A673 (cell line): ENCODE results near the gene S100A16. TPM values are rescaled to one million over a fixed set of nuclear protein-coding genes. Genes with fewer than 3 reads are reported as not detected.

ENCODE experiments used
- BruUV-seq: library from RNA; stranded (reverse); fragments of 400-500 nt; replicated peaks from 2 replicates; lab custom pipeline; 2021; lab: Mats Ljungman, UMichigan
- CTCF ChIA-PET: fragments of 300-600 bp; sonication (Branson Sonifier 250); formaldehyde crosslinking; loops from one replicate; lab custom pipeline; 2022; ENCODE audit warnings: antibody characterized with exemption; lab: Charles Lee
- POLR2A ChIA-PET: fragments of 300-600 bp; sonication (Branson Sonifier 250); formaldehyde crosslinking; loops from one replicate; lab custom pipeline; 2022; ENCODE audit warnings: antibody characterized with exemption; ENCODE audit not compliant: low non-redundant PET; lab: Charles Lee
- DNase-seq: peaks from one replicate; pipeline ENCODE4 v3.0.0-alpha.2; 2015; ENCODE audit warnings: low spot score
- H3K27ac ChIP-seq: fragments of 200-600 bp; sonication (generic); 2 replicates; pipeline ENCODE4 v1.5.1; 2016; ENCODE audit warnings: mixed run types, low read depth, mild to moderate bottlenecking, mixed read lengths, antibody characterized with exemption, low read length; ENCODE audit not compliant: poor library complexity, severe bottlenecking
- H3K27me3 ChIP-seq: fragments of 200-600 bp; sonication (generic); replicated peaks from 2 replicates; pipeline ENCODE4 v1.6.1; 2017; ENCODE audit warnings: mixed run types, low read depth, mild to moderate bottlenecking, mixed read lengths, antibody characterized with exemption, low read length; ENCODE audit not compliant: insufficient read depth, poor library complexity
- H3K36me3 ChIP-seq: fragments of 200-600 bp; sonication (generic); 2 replicates; pipeline ENCODE4 v1.6.1; 2016; ENCODE audit warnings: mixed run types, mild to moderate bottlenecking, mixed read lengths, antibody characterized with exemption, low read length; ENCODE audit not compliant: insufficient read depth, poor library complexity, severe bottlenecking
- H3K4me1 ChIP-seq: fragments of 200-600 bp; sonication (generic); 2 replicates; pipeline ENCODE4 v1.6.1; 2017; ENCODE audit warnings: mixed run types, mild to moderate bottlenecking, mixed read lengths, antibody characterized with exemption, low read length; ENCODE audit not compliant: insufficient read depth, poor library complexity, severe bottlenecking
- H3K4me3 ChIP-seq: fragments of 200-600 bp; sonication (generic); 2 replicates; pipeline ENCODE4 v1.5.1; 2016; ENCODE audit warnings: low read depth, mixed run types, mild to moderate bottlenecking, mixed read lengths, low read length; ENCODE audit not compliant: poor library complexity, severe bottlenecking
- H3K9me3 ChIP-seq: fragments of 200-600 bp; sonication (generic); 2 replicates; pipeline ENCODE4 v1.6.1; 2016; ENCODE audit warnings: mixed run types, low read depth, mild to moderate bottlenecking, mixed read lengths, antibody characterized with exemption, low read length; ENCODE audit not compliant: poor library complexity, severe bottlenecking
- EZH2 ChIP-seq: fragments of 200-600 bp; sonication (generic); IDR thresholded peaks from 2 replicates; pipeline ENCODE4 v1.6.1; 2017; ENCODE audit warnings: borderline replicate concordance, low read depth, mild to moderate bottlenecking, mixed read lengths, antibody characterized with exemption, low read length; ENCODE audit not compliant: poor library complexity, severe bottlenecking
- intact Hi-C: fragments of 100-400 bp; cut with micrococcal nuclease; formaldehyde crosslinking; loops from one replicate; pipeline ENCODE4 v1.10.0; 2022; ENCODE audit not compliant: unreplicated experiment
- total RNA-seq: library from RNA; stranded (reverse); gene quantifications from 2 replicates; pipeline ENCODE4 v1.2.3, GENCODE V29; 2021
- TF ChIP-seq, protein P1 (sequence below): fragments of 300-800, 200-600 bp; sonication (generic); conservative IDR thresholded peaks from 2 replicates; pipeline ENCODE4 v1.5.1; 2017; ENCODE audit warnings: low read depth, mild to moderate bottlenecking, antibody characterized with exemption, low read length, moderate library complexity, mixed read lengths

Gene S100A16
- total RNA-seq, 1 experiment from 2014 or later, result 0.43 TPM

DNA sequence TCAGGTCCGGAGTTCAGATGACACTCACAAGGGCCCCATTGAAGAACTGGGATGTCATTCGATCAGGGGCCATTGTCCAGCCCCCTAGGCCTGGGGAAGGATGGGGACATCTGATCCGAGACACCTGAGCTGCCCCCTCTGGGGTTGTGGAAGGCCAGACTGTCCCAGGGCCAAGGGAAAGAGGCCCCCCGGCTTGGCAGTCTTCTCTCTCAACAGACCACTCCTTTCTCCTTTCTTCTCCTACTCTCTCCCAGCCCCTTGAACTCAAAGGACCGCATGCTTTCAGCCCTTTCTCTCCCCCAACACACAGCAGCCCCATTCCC, 16.4 kb upstream of the S100A16 start:
- Histone ChIP-seq H3K4me3 (no peak overlapping the region), H3K4me1 (peaks cover 23% of the 10 kb centered on the region), H3K9me3 (no peaks in the 10 kb centered on the region), H3K36me3 (no peaks in the 10 kb centered on the region), H3K27me3 (no peaks in the 10 kb centered on the region), H3K27ac (no peak overlapping the region)
- TF ChIP-seq, protein P1, sequence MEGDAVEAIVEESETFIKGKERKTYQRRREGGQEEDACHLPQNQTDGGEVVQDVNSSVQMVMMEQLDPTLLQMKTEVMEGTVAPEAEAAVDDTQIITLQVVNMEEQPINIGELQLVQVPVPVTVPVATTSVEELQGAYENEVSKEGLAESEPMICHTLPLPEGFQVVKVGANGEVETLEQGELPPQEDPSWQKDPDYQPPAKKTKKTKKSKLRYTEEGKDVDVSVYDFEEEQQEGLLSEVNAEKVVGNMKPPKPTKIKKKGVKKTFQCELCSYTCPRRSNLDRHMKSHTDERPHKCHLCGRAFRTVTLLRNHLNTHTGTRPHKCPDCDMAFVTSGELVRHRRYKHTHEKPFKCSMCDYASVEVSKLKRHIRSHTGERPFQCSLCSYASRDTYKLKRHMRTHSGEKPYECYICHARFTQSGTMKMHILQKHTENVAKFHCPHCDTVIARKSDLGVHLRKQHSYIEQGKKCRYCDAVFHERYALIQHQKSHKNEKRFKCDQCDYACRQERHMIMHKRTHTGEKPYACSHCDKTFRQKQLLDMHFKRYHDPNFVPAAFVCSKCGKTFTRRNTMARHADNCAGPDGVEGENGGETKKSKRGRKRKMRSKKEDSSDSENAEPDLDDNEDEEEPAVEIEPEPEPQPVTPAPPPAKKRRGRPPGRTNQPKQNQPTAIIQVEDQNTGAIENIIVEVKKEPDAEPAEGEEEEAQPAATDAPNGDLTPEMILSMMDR, result no peak
- no peak for TF ChIP-seq EZH2
- DNase-seq, result no peak
- ChIA-PET POLR2A (no interaction called here), CTCF (no interaction called here)
- no TSS peak for BruUV-seq
- intact Hi-C loops, result no loop called here

DNA sequence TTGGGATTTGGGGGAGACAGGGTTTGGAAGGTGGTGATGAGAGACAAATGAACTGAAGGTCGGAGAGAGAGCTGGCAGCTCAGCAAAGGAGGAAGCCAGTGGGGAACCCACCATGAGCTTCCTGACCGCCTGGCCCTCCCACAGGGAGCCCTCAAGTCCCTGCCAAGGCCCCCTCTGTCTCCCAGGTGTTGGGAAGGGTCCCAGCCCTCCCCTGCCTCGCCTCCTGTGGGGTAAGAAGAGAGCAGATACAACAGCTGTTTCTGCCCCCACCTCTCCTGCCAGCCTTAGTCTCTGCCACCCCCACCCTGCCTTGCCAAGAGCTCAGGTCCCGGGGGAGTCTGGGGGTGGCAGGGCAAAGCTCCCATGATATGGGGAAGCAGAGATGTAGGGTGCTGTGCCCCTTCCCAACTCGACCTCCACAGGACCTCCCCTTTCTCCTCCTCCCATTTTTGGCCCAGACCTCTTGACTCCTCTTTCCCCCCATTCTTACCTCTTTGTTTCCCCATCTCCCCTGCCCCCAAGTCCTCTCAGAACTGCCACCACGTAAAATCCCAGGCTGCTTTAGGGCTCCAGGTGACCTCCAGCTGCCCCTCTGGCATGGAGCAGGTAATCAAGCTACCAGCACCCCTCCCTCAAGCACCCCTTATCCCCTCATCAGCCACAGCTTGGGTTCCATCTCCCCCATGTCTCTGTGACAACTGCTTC, 15.9 kb upstream of the S100A16 start:
- no TSS peak for BruUV-seq
- Histone ChIP-seq H3K27me3 (no peaks in the 10 kb centered on the region), H3K27ac (no peak overlapping the region), H3K9me3 (no peaks in the 10 kb centered on the region), H3K4me1 (peaks cover 23% of the 10 kb centered on the region), H3K36me3 (no peaks in the 10 kb centered on the region), H3K4me3 (no peak overlapping the region)
- no peak for DNase-seq
- ChIA-PET POLR2A (no interaction called here), CTCF (no interaction called here)
- TF ChIP-seq, protein P1, result no peak
- no peak for TF ChIP-seq EZH2
- intact Hi-C loops, result no loop called here

DNA sequence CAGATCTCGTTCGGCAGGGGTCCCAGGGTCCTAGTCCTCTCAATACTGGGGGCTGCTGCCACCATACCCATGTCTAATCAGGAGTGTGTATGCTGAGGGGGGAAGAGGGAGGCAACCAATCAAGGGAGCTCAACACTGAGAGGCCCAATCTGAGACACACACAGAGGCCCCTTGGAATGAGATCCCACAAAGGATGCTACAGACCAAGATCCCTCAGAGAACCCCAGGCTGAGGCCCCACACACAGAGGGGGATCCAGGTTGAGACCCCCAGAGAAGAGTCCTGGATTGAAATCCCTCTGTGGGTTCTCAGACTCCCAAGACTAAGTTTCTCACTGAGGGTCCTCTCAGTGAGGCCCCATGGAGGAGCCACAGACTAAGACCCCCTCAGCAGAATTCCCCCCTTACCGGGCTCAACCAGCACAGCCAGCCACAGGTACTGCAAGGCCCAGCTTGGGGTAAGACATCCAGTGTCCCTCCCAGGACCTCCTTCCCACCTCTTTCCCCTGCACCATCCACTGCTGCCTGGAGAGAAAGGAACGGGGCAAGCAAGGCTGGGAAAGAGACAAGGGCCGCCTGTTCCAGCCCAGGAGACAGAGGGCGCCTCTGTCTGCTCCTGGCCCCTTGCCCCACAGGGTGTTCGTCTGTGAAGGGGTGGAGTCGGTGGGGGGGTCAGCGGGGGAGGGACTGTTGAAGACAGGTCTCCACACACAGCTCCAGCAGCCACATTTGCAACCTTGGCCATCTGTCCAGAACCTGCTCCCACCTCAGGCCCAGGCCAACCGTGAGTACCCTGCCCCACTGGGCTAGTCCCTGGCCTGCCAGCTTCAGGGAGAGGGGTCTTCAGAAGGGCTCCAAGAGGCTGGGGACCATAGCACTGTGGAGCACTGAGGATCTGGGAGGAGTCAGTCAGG, 15.0 kb upstream of the S100A16 start, which contains the start of gene S100A1:
S100A1 (plus strand) TSS at position 720 of the 912 bp plus-strand sequence. CDS start 2,088 bp downstream, outside the sequence.
- intact Hi-C loops, result no loop called here
- POLR2A ChIA-PET, result no interaction called here
- H3K27ac ChIP-seq, result peak within 1 kb of the TSS; percentile 69

More for the DNA sequence above, 15.0 kb upstream of the S100A16 start, which contains the start of gene S100A1:
- H3K4me1 ChIP-seq, result peaks cover 23% of the 10 kb centered on the region
- TF ChIP-seq EZH2, result no peak
- TF ChIP-seq, protein P1, result no peak
- DNase-seq, result no peak
- BruUV-seq, result no TSS peak
- no peaks in the 10 kb centered on the region for H3K36me3 ChIP-seq
- CTCF ChIA-PET, result interaction anchor here (0.9 kb wide), 1 partner anchor 95 kb away, joined by 3 read pairs; no protein-coding TSS in a partner anchor
- H3K9me3 ChIP-seq, result no peaks in the 10 kb centered on the region
- H3K4me3 ChIP-seq, result peak within 1 kb of the TSS; percentile 38
- H3K27me3 ChIP-seq, result no peaks in the 10 kb centered on the region
